22Rv1 (cell line): ENCODE results near the gene UNC5A.

Source experiments
- H3K27ac ChIP-seq: fragments of 450-650 bp; 2 replicates; pipeline ENCODE4 v1.5.1; 2017
- CTCF ChIP-seq: fragments of 450-650 bp; IDR thresholded peaks from 2 replicates; pipeline ENCODE4 v1.5.1; 2017; ENCODE audit warnings: mild to moderate bottlenecking
- ZFX ChIP-seq: fragments of 450-650 bp; IDR thresholded peaks from 2 replicates; pipeline ENCODE4 v1.6.1; 2017; ENCODE audit warnings: antibody characterized with exemption, borderline replicate concordance

UNC5A gene

DNA sequence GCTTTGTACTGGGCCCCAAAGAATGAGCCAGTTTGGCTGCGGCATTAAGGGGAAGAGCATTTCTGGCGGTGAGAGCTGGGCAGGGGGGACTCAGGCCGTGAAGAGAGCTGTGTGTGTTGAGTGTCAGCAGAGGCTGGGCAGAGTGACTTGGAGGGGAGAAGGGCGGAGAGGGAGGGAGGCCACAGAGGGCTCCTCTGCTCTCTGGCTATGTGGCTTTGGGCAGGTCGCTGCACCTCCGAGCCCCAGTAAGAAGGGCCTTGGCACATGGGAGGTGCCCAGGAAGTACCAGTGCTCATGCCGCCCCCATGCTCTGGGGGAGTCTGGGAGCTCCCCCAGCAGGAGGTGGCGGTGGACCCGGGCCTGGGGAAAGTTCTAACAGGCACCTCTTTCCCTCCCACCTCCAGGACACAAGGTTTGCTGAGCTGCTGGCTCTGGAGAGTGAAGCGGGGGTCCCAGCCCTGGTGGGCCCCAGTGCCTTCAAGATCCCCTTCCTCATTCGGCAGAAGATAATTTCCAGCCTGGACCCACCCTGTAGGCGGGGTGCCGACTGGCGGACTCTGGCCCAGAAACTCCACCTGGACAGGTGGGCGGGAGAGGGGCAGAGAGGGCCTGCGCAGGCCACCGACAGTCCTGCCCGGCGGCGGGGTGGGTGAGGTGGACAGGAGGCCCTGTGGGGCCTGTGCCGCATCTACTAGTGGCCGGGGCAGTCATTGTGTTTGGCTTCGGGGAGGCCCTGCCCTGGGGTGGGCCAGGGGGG lies 68.7 kb downstream of the UNC5A start:
- TF ChIP-seq CTCF (no peak), ZFX (no peak)
- H3K27ac ChIP-seq = no peak overlapping the region

DNA sequence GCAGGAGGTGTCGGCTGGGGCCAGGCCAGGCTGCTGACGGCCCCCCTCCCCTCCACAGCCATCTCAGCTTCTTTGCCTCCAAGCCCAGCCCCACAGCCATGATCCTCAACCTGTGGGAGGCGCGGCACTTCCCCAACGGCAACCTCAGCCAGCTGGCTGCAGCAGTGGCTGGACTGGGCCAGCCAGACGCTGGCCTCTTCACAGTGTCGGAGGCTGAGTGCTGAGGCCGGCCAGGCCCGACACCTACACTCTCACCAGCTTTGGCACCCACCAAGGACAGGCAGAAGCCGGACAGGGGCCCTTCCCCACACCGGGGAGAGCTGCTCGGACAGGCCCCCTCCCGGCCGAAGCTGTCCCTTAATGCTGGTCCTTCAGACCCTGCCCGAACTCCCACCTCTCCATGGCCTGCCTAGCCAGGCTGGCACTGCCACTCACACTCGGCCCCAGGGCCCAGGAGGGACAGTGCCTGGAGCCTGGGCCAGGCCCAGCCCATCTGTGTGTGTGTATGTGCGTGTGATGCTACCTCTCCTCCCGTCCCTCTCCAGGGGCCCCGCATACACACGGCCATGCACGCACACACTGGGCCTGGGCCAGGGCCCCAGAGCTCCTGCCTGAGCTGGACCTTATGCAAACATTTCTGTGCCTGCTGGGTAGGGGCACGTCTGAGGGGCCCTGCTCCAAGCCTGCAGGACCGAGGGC lies 69.5 kb downstream of the UNC5A start:
- no peak overlapping the region for H3K27ac ChIP-seq
- no peak for TF ChIP-seq ZFX
- no peak for TF ChIP-seq CTCF

GRCh38 chr5:176880366-176881020 lies 70.1 kb downstream of the UNC5A start:
- H3K27ac ChIP-seq = no peak overlapping the region
- TF ChIP-seq CTCF = no peak
- no peak for TF ChIP-seq ZFX

DNA sequence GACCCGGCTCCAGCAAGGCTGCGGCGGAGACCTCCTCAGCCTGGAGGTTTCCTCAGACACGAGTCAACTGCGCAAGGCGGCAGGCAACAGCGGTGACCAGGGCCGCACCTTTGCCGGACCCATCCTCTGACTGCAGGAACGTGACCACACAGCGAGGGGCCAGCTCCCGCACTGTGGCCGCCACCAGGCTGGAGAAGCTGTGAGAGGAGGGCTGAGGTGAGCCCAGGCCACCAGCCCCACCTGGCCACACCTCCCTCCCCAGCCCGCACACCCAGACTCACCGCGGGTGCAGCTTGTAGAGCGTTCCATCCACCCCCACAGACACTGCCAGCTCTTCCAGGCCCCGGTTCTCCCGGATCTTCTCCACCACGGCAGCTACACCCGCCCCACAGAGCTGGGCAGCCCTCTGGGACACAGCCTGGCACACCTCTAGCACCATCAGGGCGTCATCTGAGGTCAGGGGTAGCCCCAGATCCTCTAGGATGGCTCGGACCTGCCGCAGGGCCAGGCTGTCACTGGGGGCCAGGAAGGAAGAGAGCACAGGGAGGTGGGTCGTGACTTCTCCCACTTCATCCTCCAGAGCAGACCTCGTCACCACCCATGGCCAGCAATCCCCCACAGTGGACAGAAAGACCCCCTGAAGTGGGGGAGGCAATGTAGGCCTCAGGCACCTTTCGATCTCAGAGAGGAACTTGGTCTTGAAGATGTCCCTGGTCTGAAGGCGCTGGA lies 70.8 kb downstream of the UNC5A start:
- TF ChIP-seq CTCF (no peak), ZFX (no peak)
- no peak overlapping the region for H3K27ac ChIP-seq

DNA sequence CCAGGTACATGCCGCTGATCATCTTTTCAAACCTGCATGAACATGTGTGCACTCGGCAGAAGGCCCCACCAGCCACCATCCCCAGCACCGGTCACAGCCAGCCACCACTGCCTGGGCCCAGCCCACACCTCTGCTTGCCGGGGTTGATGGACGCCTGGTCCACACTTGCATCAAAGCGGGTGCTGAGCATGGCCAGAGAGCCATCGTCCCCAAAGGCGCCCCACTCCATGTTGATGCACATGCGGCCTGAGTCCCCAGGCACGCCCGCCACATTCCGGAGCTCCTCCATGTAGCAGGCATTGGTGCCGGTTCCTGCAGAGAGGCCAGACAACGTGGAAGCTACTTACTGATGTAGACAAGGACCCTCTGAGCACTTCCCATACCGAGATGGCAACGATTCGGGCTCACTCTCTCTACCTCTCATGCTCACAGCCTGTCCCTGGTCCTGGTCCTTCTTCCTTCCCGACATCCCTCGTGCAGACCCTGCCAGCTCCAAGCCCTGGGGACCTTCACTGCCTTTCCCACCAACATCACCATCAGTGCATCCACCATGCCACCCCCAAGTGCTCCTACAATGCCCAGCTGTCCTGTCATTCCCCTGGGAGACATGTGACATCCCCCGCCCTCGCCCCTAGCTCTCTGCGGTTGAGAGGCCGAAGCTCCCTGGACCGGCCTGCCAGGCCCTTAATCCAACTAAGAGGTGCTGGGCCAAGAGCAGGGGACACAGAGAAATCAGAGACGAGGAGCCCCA lies 71.6 kb downstream of the UNC5A start:
- TF ChIP-seq ZFX (no peak), CTCF (no peak)

DNA sequence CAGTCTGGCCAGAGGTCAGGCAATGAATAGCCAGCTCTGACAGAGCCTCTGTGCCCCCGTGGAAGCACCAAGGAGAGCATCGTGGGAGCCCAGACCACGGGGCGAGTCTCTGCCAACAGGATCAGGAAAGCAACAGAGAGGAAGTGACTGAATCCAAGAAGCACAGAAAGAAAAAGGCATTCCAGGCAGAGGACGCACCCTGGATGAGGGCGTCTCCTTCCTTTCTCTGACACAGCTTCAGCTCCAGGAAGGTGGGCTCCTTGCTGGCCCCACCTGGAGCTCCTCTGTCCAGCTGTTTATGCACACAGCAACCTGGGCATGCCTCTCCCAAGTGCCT lies 72.2 kb downstream of the UNC5A start:
- no peak overlapping the region for H3K27ac ChIP-seq
- TF ChIP-seq CTCF (no peak), ZFX (no peak)

More for the DNA sequence above, 71.6 kb downstream of the UNC5A start:
- H3K27ac ChIP-seq = no peak overlapping the region
